Kidney epithelial cell (primary cell): ENCODE results near the gene MRPS15. TPM values are rescaled to one million over a fixed set of nuclear protein-coding genes. Genes with fewer than 3 reads are reported as not detected.
A peak's percentile ranks its signal among the peaks of the same experiment; 100 is the strongest.

ENCODE experiments used
- DNase-seq: peaks from one replicate; pipeline ENCODE4 v3.0.0-alpha.2; 2010; ENCODE audit warnings: low read depth
- H3K27me3 ChIP-seq: 2 replicates; pipeline ENCODE4 v1.6.0; 2011; ENCODE audit warnings: low read length; ENCODE audit not compliant: control insufficient read depth, insufficient read depth
- H3K36me3 ChIP-seq: 2 replicates; pipeline ENCODE4 v1.5.1; 2011; ENCODE audit warnings: low read length; ENCODE audit not compliant: control insufficient read depth, insufficient read depth
- H3K4me3 ChIP-seq: 2 replicates; pipeline ENCODE4 v1.5.1; 2011; ENCODE audit warnings: low read depth, mild to moderate bottlenecking, control low read depth, low read length
- total RNA-seq: library from RNA; depleted of rRNA; stranded (reverse); fragments of >200 nt; gene quantifications from 2 replicates; pipeline ENCODE4 v1.2.3, GENCODE V29; 2015
- TF ChIP-seq, protein P1 (sequence below): IDR thresholded peaks from 2 replicates; pipeline ENCODE4 v1.5.1; 2011; ENCODE audit warnings: mild to moderate bottlenecking, moderate library complexity, low read length, control low read depth, inconsistent platforms; ENCODE audit not compliant: insufficient read depth, poor library complexity, severe bottlenecking

Gene MRPS15
- total RNA-seq, 1 donor from 2014 or later, result 121 TPM

DNA sequence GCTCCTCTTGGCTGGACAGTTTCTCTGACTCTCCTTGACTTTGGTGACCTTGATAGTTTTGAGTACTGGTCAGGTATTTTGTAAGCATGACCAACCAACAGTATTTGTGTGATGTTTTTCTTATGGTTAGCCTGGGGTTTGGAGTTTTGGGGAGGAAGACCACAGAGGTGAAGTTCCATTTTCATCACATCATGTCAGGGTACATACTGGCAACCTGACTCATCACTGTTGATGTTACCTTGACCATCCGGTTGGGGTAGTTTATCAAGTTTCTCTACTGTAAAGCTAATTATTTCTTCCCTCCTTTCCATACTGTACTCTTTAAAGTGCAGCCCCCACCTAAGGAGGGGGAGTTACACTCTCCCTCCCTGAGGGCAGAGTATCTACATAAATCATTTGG, 27.4 kb downstream of the MRPS15 start:
- TF ChIP-seq, protein P1, sequence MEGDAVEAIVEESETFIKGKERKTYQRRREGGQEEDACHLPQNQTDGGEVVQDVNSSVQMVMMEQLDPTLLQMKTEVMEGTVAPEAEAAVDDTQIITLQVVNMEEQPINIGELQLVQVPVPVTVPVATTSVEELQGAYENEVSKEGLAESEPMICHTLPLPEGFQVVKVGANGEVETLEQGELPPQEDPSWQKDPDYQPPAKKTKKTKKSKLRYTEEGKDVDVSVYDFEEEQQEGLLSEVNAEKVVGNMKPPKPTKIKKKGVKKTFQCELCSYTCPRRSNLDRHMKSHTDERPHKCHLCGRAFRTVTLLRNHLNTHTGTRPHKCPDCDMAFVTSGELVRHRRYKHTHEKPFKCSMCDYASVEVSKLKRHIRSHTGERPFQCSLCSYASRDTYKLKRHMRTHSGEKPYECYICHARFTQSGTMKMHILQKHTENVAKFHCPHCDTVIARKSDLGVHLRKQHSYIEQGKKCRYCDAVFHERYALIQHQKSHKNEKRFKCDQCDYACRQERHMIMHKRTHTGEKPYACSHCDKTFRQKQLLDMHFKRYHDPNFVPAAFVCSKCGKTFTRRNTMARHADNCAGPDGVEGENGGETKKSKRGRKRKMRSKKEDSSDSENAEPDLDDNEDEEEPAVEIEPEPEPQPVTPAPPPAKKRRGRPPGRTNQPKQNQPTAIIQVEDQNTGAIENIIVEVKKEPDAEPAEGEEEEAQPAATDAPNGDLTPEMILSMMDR, result no peak
- DNase-seq, result peak; percentile 86
- Histone ChIP-seq H3K4me3 (no peak overlapping the region), H3K27me3 (no peaks in the 10 kb centered on the region), H3K36me3 (no peaks in the 10 kb centered on the region)

GRCh38 chr1:36433102-36433501, 31.1 kb downstream of the MRPS15 start:
- H3K36me3 ChIP-seq, result no peaks in the 10 kb centered on the region
- TF ChIP-seq, protein P1, result no peak
- DNase-seq, result no peak
- no peaks in the 10 kb centered on the region for H3K27me3 ChIP-seq
- H3K4me3 ChIP-seq, result no peak overlapping the region

DNA sequence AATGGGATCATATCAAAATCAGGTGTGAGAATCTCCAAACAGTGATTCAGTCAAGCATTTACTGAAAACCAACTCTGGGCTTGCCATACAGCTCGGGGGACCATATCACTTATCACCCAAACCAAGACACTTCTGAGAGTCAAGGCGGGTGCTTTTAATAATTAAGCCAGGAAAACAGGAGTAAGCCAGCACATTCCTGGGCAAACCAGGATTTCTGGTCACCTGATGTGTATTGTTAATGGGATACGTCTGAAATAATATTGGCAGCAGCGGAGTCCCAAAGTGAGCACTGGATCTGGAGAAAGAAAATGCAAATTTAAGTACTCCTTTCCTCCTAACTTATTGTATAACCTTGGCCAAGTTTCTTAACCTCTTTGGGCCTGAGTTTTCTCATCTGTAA, 31.6 kb downstream of the MRPS15 start:
- TF ChIP-seq, protein P1, result no peak
- no peaks in the 10 kb centered on the region for H3K27me3 ChIP-seq
- H3K36me3 ChIP-seq, result no peaks in the 10 kb centered on the region
- no peak for DNase-seq
- no peak overlapping the region for H3K4me3 ChIP-seq

DNA sequence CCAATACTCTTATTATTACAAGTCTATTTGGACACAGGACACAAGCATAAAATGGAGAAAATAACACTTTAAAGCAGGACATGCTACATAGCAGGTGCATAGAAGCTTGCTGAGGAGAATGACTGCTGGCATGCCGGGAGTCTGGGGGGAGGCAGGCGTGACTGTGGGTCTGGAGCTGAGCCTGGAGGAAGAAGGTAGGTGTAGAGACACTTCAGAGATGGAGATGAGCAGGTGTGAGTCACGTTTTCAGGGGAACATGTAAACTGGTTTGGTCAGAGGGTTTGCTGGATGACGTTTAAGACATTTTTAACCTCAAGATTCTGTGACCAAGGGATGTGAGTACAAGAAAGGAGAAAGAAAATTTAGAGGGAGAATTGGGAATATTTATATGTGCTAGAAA, 38.4 kb downstream of the MRPS15 start:
- Histone ChIP-seq H3K36me3 (peaks cover 2% of the 10 kb centered on the region), H3K4me3 (no peak overlapping the region), H3K27me3 (no peaks in the 10 kb centered on the region)
- TF ChIP-seq, protein P1, result no peak
- DNase-seq, result no peak

- TF ChIP-seq, protein P1, result no peak
- H3K4me3 ChIP-seq, result no peak overlapping the region
- H3K36me3 ChIP-seq, result peaks cover 2% of the 10 kb centered on the region
- DNase-seq, result no peak
- H3K27me3 ChIP-seq, result no peaks in the 10 kb centered on the region
Observed at GRCh38 chr1:36421649-36422048, 42.5 kb downstream of the MRPS15 start.

DNA sequence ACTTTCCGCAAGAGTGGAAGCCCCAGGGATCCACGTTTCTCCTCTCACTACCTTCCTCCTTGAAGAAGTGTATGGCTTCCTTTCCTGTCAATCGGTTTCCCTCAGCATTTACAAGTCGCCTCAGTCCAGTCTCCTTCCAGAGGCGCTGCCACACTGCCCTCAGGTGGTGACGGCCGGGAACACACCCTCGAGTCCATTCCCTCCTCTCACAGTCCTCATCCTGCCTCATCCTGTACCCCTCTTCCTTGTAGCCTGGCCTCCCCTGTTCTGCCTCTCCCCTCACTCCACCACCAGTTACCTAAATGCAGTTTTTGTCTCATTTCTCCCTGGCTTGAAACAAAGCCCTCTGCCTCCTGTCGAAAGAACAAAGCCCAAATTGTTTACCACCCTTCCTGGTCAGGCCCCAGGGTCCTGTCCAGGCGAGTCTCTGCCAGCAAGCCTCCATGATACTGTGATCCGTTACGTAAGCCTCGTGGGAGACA, 43.3 kb downstream of the MRPS15 start:
- TF ChIP-seq, protein P1, result peak; percentile 98
- no peaks in the 10 kb centered on the region for H3K27me3 ChIP-seq

More for the DNA sequence above, 43.3 kb downstream of the MRPS15 start:
- peak; percentile 58 for DNase-seq
- Histone ChIP-seq H3K36me3 (no peaks in the 10 kb centered on the region), H3K4me3 (no peak overlapping the region)
